Type B pancreatic cell (in vitro differentiated cells): ENCODE data around the gene TPP1. TPM values are rescaled to one million over a fixed set of nuclear protein-coding genes. Genes with fewer than 3 reads are reported as not detected.

Experiments used
- DNase-seq: peaks from one replicate; pipeline ENCODE4 v3.0.0; 2021; ENCODE audit warnings: mixed read lengths; ENCODE audit not compliant: unreplicated experiment; ENCODE audit errors: extremely low spot score
- H3K27ac Mint-ChIP-seq: 2 replicates; pipeline ENCODE4 v1.8.0; 2021; ENCODE audit warnings: mild to moderate bottlenecking, mixed read lengths
- H3K27me3 Mint-ChIP-seq: 2 replicates; pipeline ENCODE4 v1.8.0; 2021; ENCODE audit warnings: mixed read lengths
- H3K36me3 Mint-ChIP-seq: 2 replicates; pipeline ENCODE4 v1.8.0; 2021; ENCODE audit warnings: mixed read lengths
- H3K4me1 Mint-ChIP-seq: one replicate; pipeline ENCODE4 v1.8.0; 2021; ENCODE audit warnings: mixed read lengths; ENCODE audit not compliant: unreplicated experiment
- H3K4me3 Mint-ChIP-seq: 2 replicates; pipeline ENCODE4 v1.8.0; 2021; ENCODE audit warnings: mild to moderate bottlenecking, mixed read lengths
- H3K9me3 Mint-ChIP-seq: 2 replicates; pipeline ENCODE4 v1.8.0; 2021; ENCODE audit warnings: mixed read lengths
- CTCF ChIP-seq: fragments of 200-600 bp; sonication (generic); conservative IDR thresholded peaks from 2 replicates; pipeline ENCODE4 v1.5.0; 2021; ENCODE audit warnings: antibody characterized with exemption, mild to moderate bottlenecking
- total RNA-seq: library from RNA; stranded (reverse); gene quantifications from 2 replicates; pipeline ENCODE4 v1.2.1, GENCODE V29; 2021; ENCODE audit warnings: low replicate concordance

The TPP1 gene
- total RNA-seq, 1 donor from 2014 or later: 72.8 TPM

- Mint-ChIP-seq H3K4me1 (peaks cover 13% of the 10 kb centered on the region), H3K4me3 (no peak overlapping the region), H3K27ac (no peak overlapping the region), H3K27me3 (peaks cover 40% of the 10 kb centered on the region), H3K9me3 (no peaks in the 10 kb centered on the region), H3K36me3 (peaks cover 4% of the 10 kb centered on the region)
- TF ChIP-seq CTCF: no peak
- DNase-seq: no peak
Measured at GRCh38 chr11:6660712-6661111, 41.5 kb upstream of the TPP1 start.

- no peak overlapping the region for H3K27ac Mint-ChIP-seq
- no peak for DNase-seq
- H3K9me3 Mint-ChIP-seq: no peaks in the 10 kb centered on the region
- peaks cover 34% of the 10 kb centered on the region for H3K27me3 Mint-ChIP-seq
- peaks cover 11% of the 10 kb centered on the region for H3K4me1 Mint-ChIP-seq
- H3K36me3 Mint-ChIP-seq: peaks cover 3% of the 10 kb centered on the region
- no peak overlapping the region for H3K4me3 Mint-ChIP-seq
- no peak for TF ChIP-seq CTCF
Measured at GRCh38 chr11:6658647-6659046, 39.4 kb upstream of the TPP1 start.

- Mint-ChIP-seq H3K27me3 (peaks cover 21% of the 10 kb centered on the region), H3K4me3 (peak overlapping the region; percentile 86), H3K9me3 (no peaks in the 10 kb centered on the region), H3K27ac (no peak overlapping the region), H3K4me1 (peaks cover 9% of the 10 kb centered on the region), H3K36me3 (no peaks in the 10 kb centered on the region)
- no peak for DNase-seq
- no peak for TF ChIP-seq CTCF
Measured at GRCh38 chr11:6657346-6657745, 38.1 kb upstream of the TPP1 start.

GRCh38 chr11:6656936-6657335 lies 37.7 kb upstream of the TPP1 start:
- H3K36me3 Mint-ChIP-seq: no peaks in the 10 kb centered on the region
- no peak for TF ChIP-seq CTCF
- peak overlapping the region; percentile 86 for H3K4me3 Mint-ChIP-seq
- H3K9me3 Mint-ChIP-seq: no peaks in the 10 kb centered on the region
- no peak for DNase-seq
- H3K27me3 Mint-ChIP-seq: peaks cover 20% of the 10 kb centered on the region
- H3K27ac Mint-ChIP-seq: peak overlapping the region; percentile 71
- peaks cover 9% of the 10 kb centered on the region for H3K4me1 Mint-ChIP-seq

GRCh38 chr11:6656584-6656915 lies 37.3 kb upstream of the TPP1 start:
- Mint-ChIP-seq H3K27ac (peak overlapping the region; percentile 71), H3K4me3 (peak overlapping the region; percentile 86), H3K36me3 (no peaks in the 10 kb centered on the region), H3K27me3 (peaks cover 18% of the 10 kb centered on the region), H3K4me1 (peaks cover 9% of the 10 kb centered on the region), H3K9me3 (no peaks in the 10 kb centered on the region)
- no peak for DNase-seq
- no peak for TF ChIP-seq CTCF
